D341Med (cell line): ENCODE data around the gene IQSEC1.

Source experiments
- DNase-seq: peaks from one replicate; pipeline ENCODE4 v3.0.0; 2012; ENCODE audit warnings: low spot score

The IQSEC1 gene

GRCh38 chr3:13067778-13068177 is 5.5 kb downstream of the IQSEC1 start:
- DNase-seq: no peak

- DNase-seq: no peak
Observed at GRCh38 chr3:13066834-13067233, 6.4 kb downstream of the IQSEC1 start.

GRCh38 chr3:13066236-13066635 is 7.0 kb downstream of the IQSEC1 start:
- DNase-seq: no peak

GRCh38 chr3:13065727-13066126 is 7.5 kb downstream of the IQSEC1 start:
- DNase-seq: no peak

- DNase-seq: no peak
Observed at GRCh38 chr3:13064964-13065363, 8.3 kb downstream of the IQSEC1 start.

GRCh38 chr3:13064159-13064868 is 8.9 kb downstream of the IQSEC1 start:
- no peak for DNase-seq

GRCh38 chr3:13063225-13063624 is 10.0 kb downstream of the IQSEC1 start:
- no peak for DNase-seq

GRCh38 chr3:13062647-13063046 is 10.6 kb downstream of the IQSEC1 start:
- no peak for DNase-seq

GRCh38 chr3:13060341-13060910 is 12.8 kb downstream of the IQSEC1 start:
- DNase-seq: no peak

- DNase-seq: no peak
Observed at GRCh38 chr3:13058346-13059120, 14.7 kb downstream of the IQSEC1 start.

GRCh38 chr3:13057282-13058040 is 15.8 kb downstream of the IQSEC1 start:
- peak; percentile 63 for DNase-seq

GRCh38 chr3:13055634-13056033 is 17.6 kb downstream of the IQSEC1 start:
- no peak for DNase-seq

GRCh38 chr3:13054341-13055285 is 18.6 kb downstream of the IQSEC1 start:
- DNase-seq: no peak

GRCh38 chr3:13053893-13054292 is 19.3 kb downstream of the IQSEC1 start:
- DNase-seq: no peak

GRCh38 chr3:13053420-13053819 is 19.8 kb downstream of the IQSEC1 start:
- DNase-seq: no peak

- DNase-seq: no peak
Observed at GRCh38 chr3:13052191-13052820, 20.9 kb downstream of the IQSEC1 start.

- no peak for DNase-seq
Observed at GRCh38 chr3:13051581-13051980, 21.6 kb downstream of the IQSEC1 start.

- DNase-seq: no peak
Observed at GRCh38 chr3:13051066-13051465, 22.2 kb downstream of the IQSEC1 start.

- no peak for DNase-seq
Observed at GRCh38 chr3:13050446-13050845, 22.8 kb downstream of the IQSEC1 start.

GRCh38 chr3:13049400-13049799 is 23.8 kb downstream of the IQSEC1 start:
- no peak for DNase-seq
